Measurements from ENCODE around the gene MAPKBP1.
"Not testable (repeated sequence)": the region's sequence is repeated elsewhere in the genome, so short reads cannot be mapped to it uniquely, and the experiment has no call there.

Gene MAPKBP1

DNA sequence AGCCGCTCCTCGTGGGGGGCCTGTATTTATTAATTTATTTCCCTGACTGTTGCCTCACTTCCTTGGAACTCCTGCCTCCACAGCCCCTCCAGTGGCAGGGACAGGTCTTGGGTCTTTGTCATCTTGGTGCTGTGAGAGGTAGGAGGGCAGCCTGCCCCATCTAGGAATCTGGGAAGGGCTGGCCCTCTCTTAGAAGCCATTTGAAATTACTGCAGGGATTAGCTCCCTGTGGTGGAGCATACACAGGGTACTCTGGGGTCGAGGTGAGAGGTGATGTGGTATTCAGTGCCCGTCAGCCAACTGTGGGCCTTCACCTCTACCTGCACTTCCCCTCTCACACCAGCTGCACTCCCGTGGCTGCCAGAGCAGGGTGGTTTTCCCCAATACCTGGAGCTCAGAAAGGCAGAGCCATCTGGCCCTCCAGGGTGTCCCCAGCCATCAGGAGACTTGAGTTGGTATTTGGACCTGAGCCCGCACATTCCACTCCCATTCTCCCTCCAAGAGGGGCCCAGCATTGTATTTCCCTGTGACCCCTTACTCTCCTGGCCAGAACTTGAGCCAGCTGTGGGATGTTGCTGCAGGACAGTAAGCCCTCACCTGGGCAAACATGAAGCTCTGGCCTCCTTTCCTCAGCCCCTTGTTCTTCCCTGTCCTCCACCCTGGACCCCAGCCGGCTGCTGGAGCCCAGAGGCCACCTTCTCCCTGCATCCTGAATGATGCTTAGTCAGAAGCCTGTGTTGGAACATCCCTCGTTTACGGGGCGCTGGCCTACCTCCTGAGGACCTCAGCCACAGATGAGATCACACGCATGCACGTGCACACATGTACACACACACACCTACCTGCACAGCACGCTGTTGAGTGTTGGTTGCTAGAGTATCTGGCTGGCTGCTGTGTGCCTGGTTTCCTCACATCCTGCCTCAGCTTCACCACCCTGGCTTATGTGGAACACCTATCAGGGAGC is 51.6 kb downstream of the MAPKBP1 start:
- Histone ChIP-seq H3K9me3 (ENCODE audit: control insufficient read depth, insufficient read depth, low read length) (no peaks in the 10 kb centered on the region), H3K27ac (ENCODE audit: low read length) (no peak overlapping the region), H3K4me3 (ENCODE audit: low read length) (no peak overlapping the region), H3K36me3 (ENCODE audit: control insufficient read depth, insufficient read depth, low read length) (0 out of 2 replicates have a peak, but pooled peaks cover 7% of the 10 kb centered on the region), H3K27me3 (ENCODE audit: control insufficient read depth, insufficient read depth, low read length) (no peaks in the 10 kb centered on the region), H3K4me1 (ENCODE audit: control insufficient read depth, insufficient read depth, low read length) (no peaks in the 10 kb centered on the region)
- DNase-seq (ENCODE audit: low read depth, low spot score) = no peak
- WGBS (ENCODE audit: insufficient coverage, insufficient read length) = no CpG with 5 or more reads among the region's 13 CpGs

GRCh38 chr15:41827290-41827879 is 53.1 kb downstream of the MAPKBP1 start:
- WGBS (ENCODE audit: insufficient coverage, insufficient read length) = no CpG with 5 or more reads among the region's 37 CpGs
- no peak for DNase-seq (ENCODE audit: low read depth, low spot score)
- no peaks in the 10 kb centered on the region for H3K27me3 ChIP-seq (ENCODE audit: control insufficient read depth, insufficient read depth, low read length)

DNA sequence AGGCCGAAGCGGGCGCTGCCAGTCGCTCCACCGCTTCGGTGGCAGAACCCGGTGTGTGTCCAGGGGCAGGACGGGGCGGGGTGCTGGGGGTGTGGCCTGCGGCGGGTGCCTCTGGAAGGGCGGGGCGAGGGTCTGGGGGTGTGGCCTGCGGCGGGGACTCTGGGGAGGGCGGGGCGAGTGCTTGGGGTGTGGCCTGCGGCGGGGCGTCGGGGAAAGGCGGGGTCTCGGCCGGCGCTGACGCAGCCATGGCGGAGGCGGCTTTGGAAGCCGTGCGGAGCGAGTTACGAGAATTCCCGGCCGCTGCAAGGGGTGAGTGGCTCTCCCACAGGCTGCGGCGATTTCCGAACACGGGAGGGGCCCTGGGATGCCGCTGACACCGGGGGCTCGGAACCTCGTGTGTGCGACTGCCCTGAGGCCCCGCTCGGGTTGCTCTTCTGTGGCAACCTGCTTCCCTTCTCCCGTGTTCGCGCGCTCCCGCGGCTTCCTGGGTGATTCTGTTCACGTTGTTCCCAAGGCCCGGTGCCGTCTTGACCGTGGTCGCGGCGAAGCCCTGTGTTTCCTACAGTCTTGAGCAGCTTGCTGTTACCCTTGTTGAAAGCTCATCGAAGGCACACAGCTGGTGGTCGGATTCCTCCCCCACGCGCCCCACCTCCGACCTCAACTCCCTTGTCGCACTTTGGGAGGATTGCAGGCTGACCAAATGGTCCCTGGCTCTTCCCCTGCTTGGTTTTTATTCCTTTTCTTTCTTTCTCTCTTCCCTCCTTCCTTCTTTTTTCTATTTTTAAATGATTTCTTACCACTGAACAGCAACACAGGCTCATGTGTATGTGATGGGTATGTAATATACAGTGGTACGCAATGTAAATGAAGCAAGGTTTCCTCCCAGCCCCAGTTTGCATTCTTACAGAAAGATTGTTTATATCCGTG is 53.9 kb downstream of the MAPKBP1 start, which contains the start of gene JMJD7:
TSS of gene JMJD7 (plus strand) at position 213 of the 927 bp plus-strand sequence. CDS start at position 246, 33 bp downstream.
- WGBS (ENCODE audit: insufficient coverage, insufficient read length) = no CpG with 5 or more reads among the region's 66 CpGs
- Histone ChIP-seq H3K36me3 (ENCODE audit: control insufficient read depth, insufficient read depth, low read length) (0 out of 2 replicates have a peak, but pooled peaks cover 5% of the 10 kb centered on the region), H3K27ac (ENCODE audit: low read length) (no peak within 1 kb of the TSS), H3K4me1 (ENCODE audit: control insufficient read depth, insufficient read depth, low read length) (no peaks in the 10 kb centered on the region), H3K27me3 (ENCODE audit: control insufficient read depth, insufficient read depth, low read length) (no peaks in the 10 kb centered on the region), H3K4me3 (ENCODE audit: low read length) (peak within 1 kb of the TSS; percentile 88), H3K9me3 (ENCODE audit: control insufficient read depth, insufficient read depth, low read length) (no peaks in the 10 kb centered on the region)
- peak; percentile 50 for DNase-seq (ENCODE audit: low read depth, low spot score)

More at GRCh38 chr15:41827290-41827879, 53.1 kb downstream of the MAPKBP1 start:
- Histone ChIP-seq H3K4me1 (ENCODE audit: control insufficient read depth, insufficient read depth, low read length) (no peaks in the 10 kb centered on the region), H3K9me3 (ENCODE audit: control insufficient read depth, insufficient read depth, low read length) (no peaks in the 10 kb centered on the region), H3K36me3 (ENCODE audit: control insufficient read depth, insufficient read depth, low read length) (0 out of 2 replicates have a peak, but pooled peaks cover 7% of the 10 kb centered on the region), H3K27ac (ENCODE audit: low read length) (no peak overlapping the region), H3K4me3 (ENCODE audit: low read length) (peak overlapping the region; percentile 40; the same call in 1 of the 2 replicates)

- Histone ChIP-seq H3K4me3 (ENCODE audit: low read length) (no peak overlapping the region), H3K27me3 (ENCODE audit: control insufficient read depth, insufficient read depth, low read length) (no peaks in the 10 kb centered on the region), H3K27ac (ENCODE audit: low read length) (no peak overlapping the region), H3K9me3 (ENCODE audit: control insufficient read depth, insufficient read depth, low read length) (no peaks in the 10 kb centered on the region), H3K4me1 (ENCODE audit: control insufficient read depth, insufficient read depth, low read length) (no peaks in the 10 kb centered on the region), H3K36me3 (ENCODE audit: control insufficient read depth, insufficient read depth, low read length) (0 out of 2 replicates have a peak, but pooled peaks cover 2% of the 10 kb centered on the region)
- DNase-seq (ENCODE audit: low read depth, low spot score) = no peak
- WGBS (ENCODE audit: insufficient coverage, insufficient read length) = no CpG with 5 or more reads among the region's 6 CpGs
Observed at GRCh38 chr15:41828807-41829141, 54.5 kb downstream of the MAPKBP1 start.

GRCh38 chr15:41829959-41830646 is 55.8 kb downstream of the MAPKBP1 start:
- no peaks in the 10 kb centered on the region for H3K27me3 ChIP-seq (ENCODE audit: control insufficient read depth, insufficient read depth, low read length)
- no peaks in the 10 kb centered on the region for H3K4me1 ChIP-seq (ENCODE audit: control insufficient read depth, insufficient read depth, low read length)
- H3K4me3 ChIP-seq (ENCODE audit: low read length) = no peak overlapping the region
- WGBS (ENCODE audit: insufficient coverage, insufficient read length) = no CpG with 5 or more reads among the region's 13 CpGs
- DNase-seq (ENCODE audit: low read depth, low spot score) = no peak
- no peaks in the 10 kb centered on the region for H3K36me3 ChIP-seq (ENCODE audit: control insufficient read depth, insufficient read depth, low read length)
- no peak overlapping the region for H3K27ac ChIP-seq (ENCODE audit: low read length)
- H3K9me3 ChIP-seq (ENCODE audit: control insufficient read depth, insufficient read depth, low read length) = no peaks in the 10 kb centered on the region

GRCh38 chr15:41831291-41831690 is 57.0 kb downstream of the MAPKBP1 start:
- not testable (repeated sequence) for H3K4me1 ChIP-seq (ENCODE audit: control insufficient read depth, insufficient read depth, low read length); H3K9me3 ChIP-seq (ENCODE audit: control insufficient read depth, insufficient read depth, low read length); DNase-seq (ENCODE audit: low read depth, low spot score); H3K36me3 ChIP-seq (ENCODE audit: control insufficient read depth, insufficient read depth, low read length); H3K27me3 ChIP-seq (ENCODE audit: control insufficient read depth, insufficient read depth, low read length); H3K27ac ChIP-seq (ENCODE audit: low read length); H3K4me3 ChIP-seq (ENCODE audit: low read length)
- WGBS (ENCODE audit: insufficient coverage, insufficient read length) = no CpG with 5 or more reads among the region's 4 CpGs

GRCh38 chr15:41832208-41832607 is 57.9 kb downstream of the MAPKBP1 start:
- no peak overlapping the region for H3K27ac ChIP-seq (ENCODE audit: low read length)
- WGBS (ENCODE audit: insufficient coverage, insufficient read length) = no CpG with 5 or more reads among the region's 10 CpGs
- no peaks in the 10 kb centered on the region for H3K9me3 ChIP-seq (ENCODE audit: control insufficient read depth, insufficient read depth, low read length)
- no peak for DNase-seq (ENCODE audit: low read depth, low spot score)
- no peaks in the 10 kb centered on the region; the same call in 1 of the 2 replicates for H3K36me3 ChIP-seq (ENCODE audit: control insufficient read depth, insufficient read depth, low read length)
- no peaks in the 10 kb centered on the region for H3K4me1 ChIP-seq (ENCODE audit: control insufficient read depth, insufficient read depth, low read length)
- no peaks in the 10 kb centered on the region for H3K27me3 ChIP-seq (ENCODE audit: control insufficient read depth, insufficient read depth, low read length)
- H3K4me3 ChIP-seq (ENCODE audit: low read length) = no peak overlapping the region

- no peak overlapping the region for H3K4me3 ChIP-seq (ENCODE audit: low read length)
- no peaks in the 10 kb centered on the region; the same call in 1 of the 2 replicates for H3K36me3 ChIP-seq (ENCODE audit: control insufficient read depth, insufficient read depth, low read length)
- H3K27me3 ChIP-seq (ENCODE audit: control insufficient read depth, insufficient read depth, low read length) = no peaks in the 10 kb centered on the region
- DNase-seq (ENCODE audit: low read depth, low spot score) = no peak
- H3K9me3 ChIP-seq (ENCODE audit: control insufficient read depth, insufficient read depth, low read length) = no peaks in the 10 kb centered on the region
- no peaks in the 10 kb centered on the region for H3K4me1 ChIP-seq (ENCODE audit: control insufficient read depth, insufficient read depth, low read length)
- no CpG with 5 or more reads among the region's 3 CpGs for WGBS (ENCODE audit: insufficient coverage, insufficient read length)
- H3K27ac ChIP-seq (ENCODE audit: low read length) = no peak overlapping the region
Observed at GRCh38 chr15:41832875-41833274, 58.6 kb downstream of the MAPKBP1 start.

- Histone ChIP-seq H3K27ac (ENCODE audit: low read length) (no peak overlapping the region), H3K27me3 (ENCODE audit: control insufficient read depth, insufficient read depth, low read length) (no peaks in the 10 kb centered on the region), H3K9me3 (ENCODE audit: control insufficient read depth, insufficient read depth, low read length) (no peaks in the 10 kb centered on the region), H3K4me3 (ENCODE audit: low read length) (no peak overlapping the region), H3K36me3 (ENCODE audit: control insufficient read depth, insufficient read depth, low read length) (no peaks in the 10 kb centered on the region; the same call in 1 of the 2 replicates), H3K4me1 (ENCODE audit: control insufficient read depth, insufficient read depth, low read length) (no peaks in the 10 kb centered on the region)
- DNase-seq (ENCODE audit: low read depth, low spot score) = no peak
- no CpG with 5 or more reads among the region's 3 CpGs for WGBS (ENCODE audit: insufficient coverage, insufficient read length)
Observed at GRCh38 chr15:41834096-41834495, 59.8 kb downstream of the MAPKBP1 start.
